ENCODE measurements around the gene TPD52L2.

GRCh38 chr20:63822276-63822696 lies 42.8 kb upstream of the TPD52L2 start:
- no peak for TF ChIP-seq CTCF (conservative IDR thresholded peaks at IDR 0.05)
- no peak for TF ChIP-seq EZH2 (IDR thresholded peaks at IDR 0.05; ENCODE audit: low read depth)
